ENCODE measurements around the gene EEF2.
"Not testable (repeated sequence)": the region's sequence is repeated elsewhere in the genome, so short reads cannot be mapped to it uniquely, and the experiment has no call there.

- TF ChIP-seq CTCF (conservative IDR thresholded peaks at IDR 0.05; ENCODE audit: low read depth, low read length); USF2 (IDR thresholded peaks at IDR 0.05; ENCODE audit: low read depth, low read length); POLR2A (IDR thresholded peaks at IDR 0.05; ENCODE audit: low read depth, low read length); SMC3 (IDR thresholded peaks at IDR 0.05; ENCODE audit: low read depth, low read length); MXI1 (IDR thresholded peaks at IDR 0.05; ENCODE audit: borderline replicate concordance, low read depth, low read length); NFE2L2 (IDR thresholded peaks at IDR 0.05; ENCODE audit: low read depth, low read length); BHLHE40 (IDR thresholded peaks at IDR 0.05; ENCODE audit: low read depth, low read length); FOS (IDR thresholded peaks at IDR 0.05; ENCODE audit: low read depth, low read length); RAD21 (IDR thresholded peaks at IDR 0.05; ENCODE audit: low read length); MAZ (IDR thresholded peaks at IDR 0.05; ENCODE audit: borderline replicate concordance, low read depth, low read length): not testable (repeated sequence)
These were observed 46.8 kb downstream of the EEF2 start for GRCh38 chr19:3938300-3938950.
